Left colon (tissue), 2 donors: ENCODE results near the gene CALY. TPM values are rescaled to one million over a fixed set of nuclear protein-coding genes. Genes with fewer than 3 reads are reported as not detected.

Experiments used
- ATAC-seq: fragments of 200-7000 bp; cut with Tn5 transposase; one replicate; pipeline ENCODE4 v1.9.1; 2020; ENCODE audit warnings: mild to moderate bottlenecking, moderate library complexity
- DNase-seq, 2 donors: peaks; one replicate each; pipeline ENCODE4 v3.0.0-alpha.2; 2020
- intact Hi-C, 2 donors: fragments of 100-400 bp; cut with DNase I in 1 of 2; cut with micrococcal nuclease in 1 of 2; formaldehyde crosslinking; loops; one replicate each; pipeline versions ENCODE4 v1.11.2 to v1.14.0; 2022; cut with DNase I, micrococcal nuclease
- microRNA-seq, 2 donors: library from miRNA; unstranded; fragments of <30 nt; microRNA quantifications; one replicate each; pipeline versions ENCODE4 v1.1.0 to v1.2.0, GENCODE V29; 2020
- total RNA-seq, 2 donors: library from RNA; stranded (reverse); fragmentation: NEBNext Ultra II Directional; extraction: Animal tissue kit (Norgen Biotek cat#: 25700); gene quantifications; one replicate each; pipeline ENCODE4 v1.2.1, GENCODE V29; 2021
- donor health status: DM: no; HTN: no; CAD: no.
- donor health status: DM: yes; HTN: yes; CAD: no.

Gene CALY
- total RNA-seq, 2 donors from 2014 or later, result 0.43 to 1.6 TPM

- ATAC-seq (no peak), DNase-seq (no peak)
These were observed 54.9 kb downstream of the CALY start for GRCh38 chr10:133281628-133282372.

DNA sequence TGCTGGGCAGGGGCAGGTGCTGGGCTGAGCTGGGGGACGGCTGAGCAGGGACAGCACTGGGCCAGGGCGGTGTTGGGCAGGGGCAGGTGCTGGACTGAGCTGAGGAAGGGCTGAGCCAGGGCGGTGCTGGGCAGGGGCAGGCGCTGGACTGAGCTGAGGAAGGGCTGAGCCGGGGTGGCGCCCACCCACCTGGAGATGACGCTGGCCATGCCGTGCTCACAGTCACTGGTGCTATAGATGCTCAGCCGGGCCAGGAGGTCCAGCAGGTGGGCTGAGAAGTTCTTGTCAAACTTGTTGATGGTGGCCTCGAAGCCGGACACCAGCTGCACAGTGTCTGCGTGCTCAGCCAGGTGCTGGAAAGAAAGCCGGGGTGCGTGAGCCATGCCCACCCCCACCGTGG lies 55.6 kb downstream of the CALY start:
- ATAC-seq (no peak), DNase-seq (no peak)
- intact Hi-C loops, result no loop called here

More at GRCh38 chr10:133281628-133282372, 54.9 kb downstream of the CALY start:
- intact Hi-C loops, result no loop called here

- no peak for DNase-seq
- ATAC-seq, result no peak
- intact Hi-C loops, result no loop called here
These were observed 56.2 kb downstream of the CALY start for GRCh38 chr10:133280391-133281059.

- ATAC-seq, result no peak
- no peak for DNase-seq
- intact Hi-C loops, result no loop called here
These were observed 57.1 kb downstream of the CALY start for GRCh38 chr10:133279326-133280226.

DNA sequence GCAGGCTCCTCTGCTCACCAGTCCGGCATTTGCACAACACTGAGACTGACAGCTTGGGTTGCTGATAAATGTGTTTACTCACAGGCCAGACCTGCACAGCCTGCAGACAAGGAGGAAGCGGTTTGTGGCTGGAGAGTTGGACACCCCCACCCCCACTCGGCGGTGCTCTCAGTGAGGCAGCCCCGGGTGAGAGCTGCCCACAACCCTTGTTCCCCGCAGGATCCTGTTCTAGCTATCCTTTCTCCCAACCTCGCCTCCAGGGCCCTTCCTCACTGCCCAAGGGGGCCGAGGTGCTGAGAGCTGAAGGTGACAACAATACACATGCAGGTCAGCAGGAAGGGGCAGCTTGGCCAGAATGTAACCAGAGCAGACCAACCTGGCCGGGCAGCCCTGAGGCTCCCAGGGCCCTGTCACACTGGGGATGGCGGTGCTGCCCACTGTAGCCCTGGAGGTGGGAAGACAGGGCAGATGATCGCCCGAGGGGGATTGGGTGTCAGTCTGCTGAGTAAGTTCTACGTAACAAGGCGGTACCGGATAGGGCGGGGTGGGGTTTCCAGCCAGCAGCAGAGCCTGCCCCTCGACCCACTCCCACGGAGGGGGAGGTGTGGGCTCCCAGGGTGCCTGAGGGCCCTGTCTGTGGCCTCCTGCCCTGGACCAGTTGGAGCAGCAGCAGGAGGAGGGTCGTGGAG lies 58.0 kb downstream of the CALY start:
- peak; percentile 58 to 67 for DNase-seq
- intact Hi-C loops, result no loop called here
- peak; percentile 31 for ATAC-seq

GRCh38 chr10:133277993-133278576 lies 58.6 kb downstream of the CALY start:
- DNase-seq (no peak), ATAC-seq (no peak)
- intact Hi-C loops, result no loop called here

DNA sequence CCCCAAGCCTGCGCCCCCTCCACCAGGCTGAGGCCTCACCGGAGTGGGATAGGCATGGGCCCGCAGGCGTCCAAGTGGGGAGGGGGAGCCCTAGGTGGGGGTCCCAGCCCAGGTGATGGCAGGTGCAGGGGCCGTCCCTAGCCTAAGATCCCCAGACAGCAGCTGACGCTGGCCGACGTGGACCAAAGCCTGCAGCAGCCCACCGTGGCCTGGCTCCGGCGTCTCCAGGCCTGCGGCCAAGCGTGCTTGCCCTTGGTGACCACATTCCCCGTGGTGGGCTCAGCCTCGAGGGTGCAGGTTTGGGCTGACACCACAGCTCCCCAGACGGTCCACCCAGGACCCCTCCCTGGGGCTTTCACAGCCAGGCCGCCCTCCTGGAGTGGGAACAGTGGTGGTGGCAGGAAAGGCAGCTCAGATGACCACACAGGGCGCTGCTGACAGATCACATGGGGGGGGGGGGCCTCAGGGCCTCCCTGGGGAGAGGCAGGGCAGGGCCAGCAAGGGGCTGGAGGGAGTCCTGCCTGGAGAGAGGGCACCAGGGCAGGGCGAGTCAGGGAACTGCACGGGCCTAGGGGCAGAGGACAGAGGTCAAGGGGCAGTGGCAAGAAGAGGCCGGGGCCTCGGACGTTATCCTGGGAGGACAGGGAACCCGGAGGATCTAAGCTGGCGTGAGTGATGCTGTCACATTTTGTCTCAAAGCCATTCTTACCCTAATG lies 59.3 kb downstream of the CALY start:
- intact Hi-C loops, result no loop called here
- DNase-seq, result no peak
- ATAC-seq, result no peak

DNA sequence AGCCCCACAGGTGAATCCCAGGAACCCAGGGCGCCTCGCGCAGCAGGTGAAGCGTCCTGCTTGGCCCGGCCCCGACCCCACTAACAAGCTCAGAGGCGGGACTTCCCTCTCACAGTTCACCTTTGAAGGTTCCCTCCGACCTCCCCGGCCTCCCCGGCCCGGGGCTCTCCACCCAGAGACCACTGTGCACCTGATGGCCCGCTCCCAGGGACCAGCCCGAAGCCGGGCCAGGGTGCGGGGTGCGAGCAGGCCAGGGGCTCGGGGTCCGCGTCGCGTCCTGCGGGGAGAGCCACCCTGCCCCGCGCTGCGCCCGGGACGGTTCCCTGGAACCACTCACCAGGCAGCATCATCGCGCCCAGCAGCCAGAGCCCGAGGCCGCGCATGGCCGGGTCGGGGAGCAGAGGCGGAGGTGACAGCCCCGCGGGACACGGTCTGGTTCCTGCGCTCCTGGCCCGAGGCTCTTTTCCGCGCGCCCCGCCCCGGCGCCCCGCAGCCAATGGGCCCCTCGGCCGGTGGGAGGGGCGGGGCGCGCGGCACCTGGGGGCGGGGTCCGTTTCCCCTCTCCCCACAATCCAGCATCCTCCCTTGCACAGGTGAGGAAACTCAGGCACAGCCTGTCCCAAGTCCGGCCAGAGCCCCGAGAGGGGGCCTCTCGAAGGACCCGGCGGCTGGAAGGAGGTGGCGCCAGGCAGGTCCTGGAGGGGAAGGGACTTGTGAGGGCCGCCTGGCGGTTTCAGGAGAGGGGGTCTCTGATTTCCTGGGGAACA lies 60.1 kb downstream of the CALY start, which contains the start of gene ADAM8:
TSS of gene ADAM8 (minus strand) at position 434 of the 767 bp plus-strand sequence. CDS start at position 383, 51 bp downstream.
- DNase-seq (peak in 1 of 2 donors; percentile 66), ATAC-seq (peak; percentile 43)

GRCh38 chr10:133276100-133276434 lies 60.6 kb downstream of the CALY start:
- intact Hi-C loops, result no loop called here
- ATAC-seq, result no peak
- no peak for DNase-seq

More for the DNA sequence above, 60.1 kb downstream of the CALY start, which contains the start of gene ADAM8:
- intact Hi-C loops, result no loop called here

GRCh38 chr10:133275684-133276092 lies 61.0 kb downstream of the CALY start:
- ATAC-seq (peak; percentile 7), DNase-seq (no peak)
- intact Hi-C loops, result no loop called here

- ATAC-seq (peak; percentile 21), DNase-seq (peak in 1 of 2 donors; percentile 47)
- intact Hi-C loops, result no loop called here
These were observed 61.7 kb downstream of the CALY start for GRCh38 chr10:133274751-133275683.

Small RNA genes lying within 50 kb of the gene (microRNA-seq; reads per million reads assigned to microRNA genes)
- gene MIR3944, result 4.3 to 9.5 reads per million in 2 donors

Other genes with a start within 250 kb of the CALY start
- gene ADGRA1, start 249.0 kb downstream of the CALY start, total RNA-seq, result not detected
- under 1 TPM; 0.06 to 0.20 TPM for gene KNDC1, start 176.7 kb downstream of the CALY start, total RNA-seq
- gene UTF1, start 106.7 kb downstream of the CALY start, total RNA-seq, result not detected
- gene VENTX, start 99.0 kb downstream of the CALY start, total RNA-seq, result under 1 TPM in 1 of 2 donors, not detected in 1; 0.14 TPM
- 1 to 10 TPM; 2.3 to 2.8 TPM for gene ADAM8, start 60.0 kb downstream of the CALY start, total RNA-seq
- gene TUBGCP2, start 28.0 kb downstream of the CALY start, total RNA-seq, result 10 to 100 TPM; 53.8 to 53.9 TPM
- gene ZNF511, start 28.0 kb downstream of the CALY start, total RNA-seq, result 10 to 100 TPM; 41.0 to 42.1 TPM
- 100 to 1,000 TPM in 1 of 2 donors, 10 to 100 TPM in 1; 48.3 to 244 TPM for gene PRAP1, start 10.5 kb upstream of the CALY start, total RNA-seq
- 10 to 100 TPM; 25.5 to 28.7 TPM for gene FUOM, start 21.1 kb upstream of the CALY start, total RNA-seq
- 100 to 1,000 TPM; 173 to 205 TPM for gene ECHS1, start 36.5 kb upstream of the CALY start, total RNA-seq
- gene PAOX, start 42.4 kb upstream of the CALY start, total RNA-seq, result 10 to 100 TPM in 1 of 2 donors, 1 to 10 TPM in 1; 9.3 to 10.5 TPM
- gene MTG1, start 57.3 kb upstream of the CALY start, total RNA-seq, result 10 to 100 TPM; 38.0 to 49.5 TPM
- gene SPRN, start 87.7 kb upstream of the CALY start, total RNA-seq, result not detected
- 1 to 10 TPM; 2.1 to 3.9 TPM for gene SCART1, start 117.0 kb upstream of the CALY start, total RNA-seq
- gene CYP2E1, start 190.5 kb upstream of the CALY start, total RNA-seq, result under 1 TPM; 0.67 to 0.92 TPM
- gene SYCE1, start 228.7 kb upstream of the CALY start, total RNA-seq, result not detected